WTC11 (cell line): Measurements from ENCODE around the gene USP34.

ENCODE experiments used
- ARID4B ChIP-seq: sonication (generic); formaldehyde crosslinking; IDR thresholded peaks from 2 replicates; pipeline ENCODE4 v1.8.0; 2023; ENCODE audit warnings: missing genetic modification reagents, mild to moderate bottlenecking, borderline replicate concordance
- ATF1 ChIP-seq: sonication (generic); formaldehyde crosslinking; IDR thresholded peaks from 2 replicates; pipeline ENCODE4 v1.8.1; 2023; ENCODE audit warnings: mild to moderate bottlenecking, moderate library complexity, missing genetic modification reagents
- CTCF ChIP-seq: fragments of 200-600 bp; IDR thresholded peaks from 2 replicates; pipeline ENCODE4 v1.8.0; 2022; ENCODE audit warnings: antibody characterized with exemption
- ESRRA ChIP-seq: sonication (generic); formaldehyde crosslinking; IDR thresholded peaks from 2 replicates; pipeline ENCODE4 v1.8.1; 2022; ENCODE audit warnings: mild to moderate bottlenecking, missing genetic modification reagents, borderline replicate concordance
- FOXP1 ChIP-seq: sonication (generic); formaldehyde crosslinking; IDR thresholded peaks from 2 replicates; pipeline ENCODE4 v1.8.0; 2022; ENCODE audit warnings: missing genetic modification reagents, mild to moderate bottlenecking, moderate library complexity, borderline replicate concordance
- HMGXB4 ChIP-seq: sonication (generic); formaldehyde crosslinking; IDR thresholded peaks from 2 replicates; pipeline ENCODE4 v1.8.1; 2023; ENCODE audit warnings: mild to moderate bottlenecking, moderate library complexity, missing genetic modification reagents
- JUN ChIP-seq: sonication (generic); formaldehyde crosslinking; IDR thresholded peaks from 2 replicates; pipeline ENCODE4 v1.8.0; 2023; ENCODE audit warnings: mild to moderate bottlenecking, missing genetic modification reagents
- MLX ChIP-seq: sonication (generic); formaldehyde crosslinking; IDR thresholded peaks from 2 replicates; pipeline ENCODE4 v1.8.1; 2023; ENCODE audit warnings: mild to moderate bottlenecking, missing genetic modification reagents, moderate library complexity
- NR1H2 ChIP-seq: sonication (generic); formaldehyde crosslinking; IDR thresholded peaks from 2 replicates; pipeline ENCODE4 v1.9.0; 2021; ENCODE audit warnings: mild to moderate bottlenecking, moderate library complexity, missing genetic modification reagents
- SP1 ChIP-seq: sonication (generic); formaldehyde crosslinking; conservative IDR thresholded peaks from 2 replicates; pipeline ENCODE4 v1.8.1; 2022; ENCODE audit warnings: missing genetic modification reagents
- ZNF512 ChIP-seq: sonication (generic); formaldehyde crosslinking; IDR thresholded peaks from 2 replicates; pipeline ENCODE4 v1.8.1; 2022; ENCODE audit warnings: missing genetic modification reagents, borderline replicate concordance
- ZNF532 ChIP-seq: fragments of 250-450 bp; sonication (Bioruptor Pico); IDR thresholded peaks from 2 replicates; pipeline ENCODE4 v1.9.0; 2021; ENCODE audit warnings: mild to moderate bottlenecking, borderline replicate concordance
- ZSCAN18 ChIP-seq: fragments of 250-450 bp; sonication (Bioruptor Pico); IDR thresholded peaks from 2 replicates; pipeline ENCODE4 v2.1.2; 2022; ENCODE audit warnings: mild to moderate bottlenecking, moderate library complexity

- TF ChIP-seq MLX (CRISPR knock-in tag) (no peak), CTCF (no peak), JUN (CRISPR knock-in tag) (no peak), NR1H2 (no peak), ARID4B (no peak), SP1 (no peak), ATF1 (no peak), FOXP1 (CRISPR knock-in tag) (no peak), ESRRA (CRISPR knock-in tag) (no peak), ZNF532 (CRISPR knock-in tag) (no peak), ZNF512 (CRISPR knock-in tag) (no peak), HMGXB4 (CRISPR knock-in tag) (no peak), ZSCAN18 (CRISPR knock-in tag) (no peak)
Measured at GRCh38 chr2:61334466-61334865, 136.4 kb downstream of the USP34 start.
